ENCODE data around the gene NELL1.

Gene NELL1

GRCh38 chr11:21306739-21307358 lies 637.5 kb downstream of the NELL1 start:
- Histone ChIP-seq H3K4me1 (ENCODE audit: control insufficient read depth, low read length) (no peaks in the 10 kb centered on the region), H3F3A (ENCODE audit: control insufficient read depth, insufficient read depth) (no peaks in the 10 kb centered on the region), H3K9me2 (replicated peaks; ENCODE audit: control insufficient read depth, low read length) (no peaks in the 10 kb centered on the region), H3K4me3 (ENCODE audit: low read length) (no peak overlapping the region), H3K27ac (ENCODE audit: low read depth, low read length) (no peak overlapping the region), H3K9me3 (ENCODE audit: control insufficient read depth, insufficient read depth, low read length) (no peaks in the 10 kb centered on the region), H4K20me1 (ENCODE audit: control insufficient read depth, insufficient read depth, low read depth, low read length) (no peaks in the 10 kb centered on the region), H3K79me2 (ENCODE audit: control insufficient read depth, low read length) (no peaks in the 10 kb centered on the region), H3K36me3 (ENCODE audit: control insufficient read depth, low read length) (no peaks in the 10 kb centered on the region), H3K4me2 (ENCODE audit: low read length) (no peak overlapping the region), H3K27me3 (ENCODE audit: control insufficient read depth, low read length) (no peaks in the 10 kb centered on the region)
- TF ChIP-seq CTCF (IDR thresholded peaks at IDR 0.05; ENCODE audit: low read depth, low read length, poor library complexity, severe bottlenecking) (no peak), EZH2phosphoT487 (IDR thresholded peaks at IDR 0.05; ENCODE audit: borderline replicate concordance, low read length) (no peak)

GRCh38 chr11:21307874-21308273 lies 638.5 kb downstream of the NELL1 start:
- Histone ChIP-seq H3K4me3 (ENCODE audit: low read length) (no peak overlapping the region), H3K79me2 (ENCODE audit: control insufficient read depth, low read length) (no peaks in the 10 kb centered on the region), H3K36me3 (ENCODE audit: control insufficient read depth, low read length) (no peaks in the 10 kb centered on the region), H3K9me3 (ENCODE audit: control insufficient read depth, insufficient read depth, low read length) (no peaks in the 10 kb centered on the region), H4K20me1 (ENCODE audit: control insufficient read depth, insufficient read depth, low read depth, low read length) (no peaks in the 10 kb centered on the region), H3K9me2 (replicated peaks; ENCODE audit: control insufficient read depth, low read length) (no peaks in the 10 kb centered on the region), H3K27me3 (ENCODE audit: control insufficient read depth, low read length) (no peaks in the 10 kb centered on the region), H3K4me1 (ENCODE audit: control insufficient read depth, low read length) (no peaks in the 10 kb centered on the region), H3K4me2 (ENCODE audit: low read length) (no peak overlapping the region), H3K27ac (ENCODE audit: low read depth, low read length) (no peak overlapping the region), H3F3A (ENCODE audit: control insufficient read depth, insufficient read depth) (no peaks in the 10 kb centered on the region)
- no peak for TF ChIP-seq EZH2phosphoT487 (IDR thresholded peaks at IDR 0.05; ENCODE audit: borderline replicate concordance, low read length)
- TF ChIP-seq CTCF (IDR thresholded peaks at IDR 0.05; ENCODE audit: low read depth, low read length, poor library complexity, severe bottlenecking): no peak

GRCh38 chr11:21316591-21316990 lies 647.2 kb downstream of the NELL1 start:
- no peaks in the 10 kb centered on the region for H3F3A ChIP-seq (ENCODE audit: control insufficient read depth, insufficient read depth)
- no peak overlapping the region for H3K4me3 ChIP-seq (ENCODE audit: low read length)
- H3K4me2 ChIP-seq (ENCODE audit: low read length): no peak overlapping the region
- H4K20me1 ChIP-seq (ENCODE audit: control insufficient read depth, insufficient read depth, low read depth, low read length): no peaks in the 10 kb centered on the region
- H3K9me3 ChIP-seq (ENCODE audit: control insufficient read depth, insufficient read depth, low read length): no peaks in the 10 kb centered on the region
- H3K27ac ChIP-seq (ENCODE audit: low read depth, low read length): no peak overlapping the region
- no peaks in the 10 kb centered on the region for H3K4me1 ChIP-seq (ENCODE audit: control insufficient read depth, low read length)
- H3K9me2 ChIP-seq (replicated peaks; ENCODE audit: control insufficient read depth, low read length): no peaks in the 10 kb centered on the region
- TF ChIP-seq EZH2phosphoT487 (IDR thresholded peaks at IDR 0.05; ENCODE audit: borderline replicate concordance, low read length) (no peak), CTCF (IDR thresholded peaks at IDR 0.05; ENCODE audit: low read depth, low read length, poor library complexity, severe bottlenecking) (no peak)
- H3K36me3 ChIP-seq (ENCODE audit: control insufficient read depth, low read length): no peaks in the 10 kb centered on the region
- no peaks in the 10 kb centered on the region for H3K79me2 ChIP-seq (ENCODE audit: control insufficient read depth, low read length)
- no peaks in the 10 kb centered on the region for H3K27me3 ChIP-seq (ENCODE audit: control insufficient read depth, low read length)
